Measurements from ENCODE around the gene ANKRD33.

The ANKRD33 gene

DNA sequence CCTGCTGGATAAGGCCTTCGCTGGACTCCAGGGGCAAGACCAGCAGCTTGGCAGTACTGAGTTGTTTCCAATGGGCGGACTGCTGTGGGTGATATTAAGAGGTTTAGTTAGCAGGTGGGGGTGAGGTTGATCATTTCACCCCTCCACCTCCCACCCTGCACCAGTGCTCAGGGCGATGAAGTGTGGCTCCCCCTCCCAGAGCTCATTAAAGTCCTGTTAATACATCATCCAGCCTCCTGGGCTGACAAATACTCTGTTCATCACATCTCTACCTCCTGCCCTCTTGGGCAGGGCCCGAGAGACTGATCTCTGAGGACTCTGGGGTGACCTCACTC is 37.0 kb upstream of the ANKRD33 start:
- TF ChIP-seq, protein P1, sequence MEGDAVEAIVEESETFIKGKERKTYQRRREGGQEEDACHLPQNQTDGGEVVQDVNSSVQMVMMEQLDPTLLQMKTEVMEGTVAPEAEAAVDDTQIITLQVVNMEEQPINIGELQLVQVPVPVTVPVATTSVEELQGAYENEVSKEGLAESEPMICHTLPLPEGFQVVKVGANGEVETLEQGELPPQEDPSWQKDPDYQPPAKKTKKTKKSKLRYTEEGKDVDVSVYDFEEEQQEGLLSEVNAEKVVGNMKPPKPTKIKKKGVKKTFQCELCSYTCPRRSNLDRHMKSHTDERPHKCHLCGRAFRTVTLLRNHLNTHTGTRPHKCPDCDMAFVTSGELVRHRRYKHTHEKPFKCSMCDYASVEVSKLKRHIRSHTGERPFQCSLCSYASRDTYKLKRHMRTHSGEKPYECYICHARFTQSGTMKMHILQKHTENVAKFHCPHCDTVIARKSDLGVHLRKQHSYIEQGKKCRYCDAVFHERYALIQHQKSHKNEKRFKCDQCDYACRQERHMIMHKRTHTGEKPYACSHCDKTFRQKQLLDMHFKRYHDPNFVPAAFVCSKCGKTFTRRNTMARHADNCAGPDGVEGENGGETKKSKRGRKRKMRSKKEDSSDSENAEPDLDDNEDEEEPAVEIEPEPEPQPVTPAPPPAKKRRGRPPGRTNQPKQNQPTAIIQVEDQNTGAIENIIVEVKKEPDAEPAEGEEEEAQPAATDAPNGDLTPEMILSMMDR (IDR thresholded peaks at IDR 0.05; ENCODE audit: extremely low read depth, missing control alignments): no peak
- no peak for DNase-seq (ENCODE audit: low spot score)

DNA sequence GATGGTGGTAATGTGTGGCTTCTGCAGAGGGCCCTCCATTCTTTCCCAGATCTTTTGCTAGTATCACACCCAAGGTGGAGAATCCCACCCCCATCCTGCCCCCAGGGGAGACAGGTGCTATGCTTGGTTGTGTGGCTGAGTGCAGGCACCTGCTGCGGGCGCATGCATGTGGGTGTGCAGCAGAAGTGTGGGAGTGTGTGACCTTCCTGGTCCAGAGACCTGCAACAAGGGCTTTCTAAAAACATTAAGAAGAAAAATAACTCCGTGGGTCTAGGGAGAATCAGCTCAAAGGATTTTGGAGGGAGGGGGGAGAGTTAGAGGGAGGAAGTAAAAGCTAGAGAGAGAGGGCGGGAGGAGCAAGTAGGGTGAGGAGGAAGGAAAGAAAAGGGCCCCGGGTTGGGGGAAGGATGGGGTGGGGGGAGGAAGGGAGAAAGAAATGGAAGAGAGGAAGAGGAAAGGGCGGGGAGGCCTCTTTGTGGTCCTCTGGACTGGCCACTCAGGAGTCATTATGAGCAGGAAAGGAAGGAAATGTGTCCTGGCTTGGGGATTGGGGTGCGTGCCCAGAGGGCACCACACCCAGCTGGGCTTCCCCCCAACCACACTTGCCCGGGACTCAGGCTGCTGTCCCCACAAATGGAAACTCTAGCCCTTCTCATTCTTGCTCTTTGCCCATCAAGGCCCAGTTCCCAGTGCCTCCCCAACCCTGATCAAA is 36.3 kb upstream of the ANKRD33 start:
- no peak for DNase-seq (ENCODE audit: low spot score)
- TF ChIP-seq, protein P1 (IDR thresholded peaks at IDR 0.05; ENCODE audit: extremely low read depth, missing control alignments): no peak

DNA sequence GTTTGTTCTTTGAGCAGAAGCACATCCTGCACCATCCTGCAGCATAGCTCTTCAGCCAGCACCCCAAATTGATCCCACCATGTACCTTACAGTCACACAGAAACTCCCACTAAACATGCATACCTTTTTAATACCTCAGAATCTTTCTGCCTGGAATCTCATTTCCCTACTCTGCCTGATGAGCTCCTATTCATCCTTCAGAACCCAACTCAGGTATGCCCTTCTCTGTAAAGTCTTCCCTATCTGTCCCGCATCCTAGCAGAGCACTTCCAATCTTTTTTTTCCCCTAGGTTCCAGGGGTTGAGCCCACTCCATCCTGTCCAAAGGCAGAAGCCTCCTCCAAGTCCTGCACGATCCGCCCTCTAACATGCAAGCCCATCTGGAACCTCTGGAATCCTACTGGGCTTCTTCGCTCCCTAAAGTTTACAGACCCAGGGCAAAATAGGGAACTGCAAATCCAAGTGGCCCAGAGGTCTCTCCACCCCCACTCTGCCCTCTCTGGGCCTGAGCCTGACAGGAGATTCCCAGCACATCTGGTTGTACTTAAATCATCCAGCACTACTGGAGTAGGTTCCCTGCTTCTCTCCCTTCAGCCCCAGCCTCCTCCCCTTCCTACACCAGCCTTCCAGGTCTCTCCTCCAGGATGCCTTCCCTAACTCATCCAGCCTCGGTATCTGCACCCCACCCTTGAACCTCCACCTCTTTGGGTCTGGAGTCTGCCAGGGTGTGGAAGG is 35.3 kb upstream of the ANKRD33 start:
- TF ChIP-seq, protein P1 (IDR thresholded peaks at IDR 0.05; ENCODE audit: extremely low read depth, missing control alignments): no peak
- no peak for DNase-seq (ENCODE audit: low spot score)

DNA sequence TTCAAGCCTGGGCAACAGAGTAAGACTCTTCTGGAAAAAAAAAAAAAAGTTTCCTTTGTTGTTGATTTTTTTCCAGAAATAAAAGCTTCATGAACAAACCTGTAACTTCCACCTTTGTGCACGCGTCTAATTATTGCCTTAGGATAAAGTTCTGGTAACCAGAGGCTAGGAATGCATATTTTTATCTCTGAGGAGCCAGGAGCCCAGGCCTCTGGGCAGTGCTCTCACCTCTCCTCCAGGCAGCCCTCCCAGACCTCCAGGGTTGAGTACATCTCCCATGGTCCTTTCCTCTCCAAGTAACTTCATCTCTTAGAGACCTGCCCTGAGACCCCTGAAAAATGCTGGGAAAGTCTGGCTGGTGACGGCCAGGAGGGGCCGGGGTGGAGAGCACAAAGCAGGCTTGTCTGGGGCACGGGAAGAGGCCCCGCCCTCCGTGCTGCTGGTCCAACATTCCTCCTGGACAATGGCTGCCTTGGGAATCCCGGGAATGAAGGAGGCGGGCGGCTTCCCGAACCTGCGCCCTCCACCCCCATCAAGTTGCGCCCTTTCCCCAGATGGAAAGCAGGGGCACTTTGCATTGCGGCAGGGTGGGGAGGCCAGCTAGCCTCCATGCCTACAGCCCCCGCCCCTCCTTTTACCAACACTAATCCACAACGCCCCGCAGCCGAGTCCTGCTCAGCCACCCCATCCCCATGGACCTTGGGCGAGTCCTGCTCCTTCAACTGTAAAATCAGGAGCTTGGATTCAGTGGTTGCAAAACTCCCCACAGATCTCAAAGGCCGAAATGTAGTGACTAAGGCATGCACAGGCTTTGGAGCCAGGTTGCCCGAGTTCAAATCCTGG is 32.1 kb upstream of the ANKRD33 start:
- DNase-seq (ENCODE audit: low spot score): no peak
- TF ChIP-seq, protein P1 (IDR thresholded peaks at IDR 0.05; ENCODE audit: extremely low read depth, missing control alignments): no peak

DNA sequence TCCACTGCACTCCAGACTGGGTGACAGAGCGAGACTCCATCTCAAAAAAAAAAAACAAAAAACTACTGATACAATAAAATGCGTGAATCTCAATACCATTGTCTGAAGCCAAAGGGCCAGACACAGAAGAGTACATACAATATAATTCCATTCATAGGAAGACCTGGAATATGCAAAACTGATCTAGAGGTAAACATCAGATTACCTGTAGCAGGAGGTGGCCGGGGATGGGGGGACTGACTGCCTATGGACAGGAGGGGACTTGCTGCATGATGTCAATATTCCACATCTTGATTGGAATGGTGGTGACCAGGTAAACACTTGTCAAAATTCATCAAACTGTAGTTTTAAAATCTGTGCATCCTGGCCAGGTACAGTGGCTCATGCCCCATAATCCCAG is 26.9 kb upstream of the ANKRD33 start:
- DNase-seq (ENCODE audit: low spot score): no peak
- TF ChIP-seq, protein P1 (IDR thresholded peaks at IDR 0.05; ENCODE audit: extremely low read depth, missing control alignments): no peak

DNA sequence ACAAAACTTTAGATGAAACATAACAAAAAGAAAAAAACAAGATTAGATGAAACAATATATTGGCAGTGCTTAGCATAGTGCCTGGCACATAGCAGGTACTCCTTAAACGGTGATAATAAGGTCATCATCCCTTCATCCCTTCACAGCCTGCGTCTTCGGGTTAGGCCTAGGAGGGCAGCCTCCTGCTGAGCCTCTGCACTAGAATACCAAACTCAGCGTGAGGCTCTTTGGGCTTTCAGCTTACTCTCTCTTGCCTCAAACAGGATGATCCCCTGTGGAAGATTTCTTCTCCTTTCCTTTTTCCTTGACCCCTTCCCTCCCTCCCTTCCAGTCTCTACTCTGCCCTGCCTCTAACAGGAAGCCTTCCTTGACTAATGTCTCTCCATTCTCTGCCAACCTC is 25.0 kb upstream of the ANKRD33 start:
- TF ChIP-seq, protein P1 (IDR thresholded peaks at IDR 0.05; ENCODE audit: extremely low read depth, missing control alignments): no peak
- no peak for DNase-seq (ENCODE audit: low spot score)

Data from GM20000 (cell line).